SK-N-SH (cell line): Measurements from ENCODE around the gene MADCAM1. TPM values are rescaled to one million over a fixed set of nuclear protein-coding genes. Genes with fewer than 3 reads are reported as not detected.

Experiments
- CTCF ChIA-PET: fragments of 300-600, 350-600 bp; formaldehyde crosslinking; extraction: SDS; loops from one replicate; lab custom pipeline; 2021; lab: Yijun Ruan, JAX
- POLR2A ChIA-PET: fragments of 350-600 bp; sonication (Branson Sonifier 250); formaldehyde crosslinking; extraction: SDS; loops from one replicate; lab custom pipeline; 2020; ENCODE audit warnings: antibody characterized with exemption, inconsistent platforms; lab: Yijun Ruan, JAX
- DNase-seq: peaks from one replicate; pipeline ENCODE4 v3.0.0; 2012
- H2AFZ ChIP-seq: fragments of 200-600 bp; sonication (generic); 2 replicates; pipeline ENCODE4 v1.8.1; 2016; ENCODE audit warnings: antibody characterized with exemption, mild to moderate bottlenecking, low read depth
- H3F3A ChIP-seq: fragments of 200-600 bp; sonication (generic); replicated peaks from 2 replicates; pipeline ENCODE3; 2016; ENCODE audit warnings: antibody characterized with exemption, mild to moderate bottlenecking; ENCODE audit not compliant: insufficient read depth
- H3K27ac ChIP-seq, 2 experiments: fragments of 200-500 bp in 1 of 2; fragments of 200-600 bp in 1 of 2; sonication (Bioruptor generic) in 1 of 2; sonication (generic), shearing (Covaris generic) in 1 of 2; 2 replicates each; pipeline versions ENCODE4 v1.5.1 to v1.6.1; 2014 to 2016; ENCODE audit warnings: low read depth in 2 of 2, inconsistent platforms in 1 of 2, low read length in 1 of 2, mild to moderate bottlenecking in 1 of 2, mixed read lengths in 1 of 2
- H3K27me3 ChIP-seq: fragments of 200-600 bp; sonication (generic), shearing (Covaris generic); 2 replicates; pipeline ENCODE4 v1.6.1; 2016; ENCODE audit warnings: mixed run types; ENCODE audit not compliant: insufficient read depth
- H3K36me3 ChIP-seq, 2 experiments: fragments of 200-500 bp in 1 of 2; fragments of 200-600 bp in 1 of 2; sonication (Bioruptor generic) in 1 of 2; sonication (generic) in 1 of 2; replicated peaks in 1 of 2; 2 replicates each; pipeline versions ENCODE3 to v1.5.1; 2014 to 2016; ENCODE audit warnings: low read length in 1 of 2, mild to moderate bottlenecking in 1 of 2; ENCODE audit not compliant: insufficient read depth in 2 of 2, control insufficient read depth in 1 of 2
- H3K4me1 ChIP-seq, 2 experiments: fragments of 200-500 bp in 1 of 2; fragments of 200-600 bp in 1 of 2; sonication (Bioruptor generic) in 1 of 2; sonication (generic), shearing (Covaris generic) in 1 of 2; 2 replicates each; pipeline versions ENCODE4 v1.5.1 to v1.6.1; 2014 to 2016; ENCODE audit warnings: low read depth in 1 of 2, low read length in 1 of 2, mixed run types in 1 of 2; ENCODE audit not compliant: insufficient read depth in 2 of 2, control insufficient read depth in 1 of 2
- H3K4me2 ChIP-seq: fragments of 200-600 bp; sonication (generic), shearing (Covaris generic); 2 replicates; pipeline ENCODE4 v1.6.1; 2017; ENCODE audit warnings: mixed run types
- H3K4me3 ChIP-seq, 2 experiments: fragments of 200-500 bp in 1 of 2; fragments of 200-600 bp in 1 of 2; sonication (Bioruptor generic) in 1 of 2; sonication (generic), shearing (Covaris generic) in 1 of 2; 2 replicates each; pipeline versions ENCODE4 v1.5.1 to v1.8.1; 2014 to 2016; ENCODE audit warnings: low read depth in 2 of 2, inconsistent platforms in 1 of 2, low read length in 1 of 2, mild to moderate bottlenecking in 1 of 2, mixed read lengths in 1 of 2, moderate library complexity in 1 of 2
- H3K79me2 ChIP-seq: fragments of 200-600 bp; sonication (generic); 2 replicates; pipeline ENCODE4 v1.8.1; 2017; ENCODE audit warnings: mild to moderate bottlenecking; ENCODE audit not compliant: insufficient read depth
- H3K9ac ChIP-seq: fragments of 200-600 bp; sonication (generic); 2 replicates; pipeline ENCODE4 v1.6.1; 2017; ENCODE audit warnings: mixed run types
- H3K9me2 ChIP-seq: fragments of 200-600 bp; sonication (generic); 2 replicates; pipeline ENCODE4 v1.6.1; 2017; ENCODE audit warnings: mixed run types
- H3K9me3 ChIP-seq: fragments of 200-600 bp; sonication (generic); 2 replicates; pipeline ENCODE4 v1.6.1; 2017; ENCODE audit warnings: mixed run types, mild to moderate bottlenecking, moderate library complexity
- H4K20me1 ChIP-seq: fragments of 200-600 bp; sonication (generic); 2 replicates; pipeline ENCODE4 v1.6.1; 2017; ENCODE audit warnings: mild to moderate bottlenecking, mixed run types; ENCODE audit not compliant: insufficient read depth
- CHD2 ChIP-seq: fragments of 150-350 bp; IDR thresholded peaks from 2 replicates; pipeline ENCODE4 v1.6.1; 2018; ENCODE audit warnings: low read length; ENCODE audit not compliant: partially characterized antibody
- FOXJ3 ChIP-seq: sonication (generic); formaldehyde crosslinking; IDR thresholded peaks from 2 replicates; pipeline ENCODE4 v1.5.1; 2020; ENCODE audit warnings: mild to moderate bottlenecking, missing genetic modification reagents
- GABPA ChIP-seq: IDR thresholded peaks from 2 replicates; pipeline ENCODE4 v1.4.0; 2012; ENCODE audit warnings: low read depth, mild to moderate bottlenecking
- JUND ChIP-seq: IDR thresholded peaks from 2 replicates; pipeline ENCODE4 v1.4.0; 2012
- MXI1 ChIP-seq: IDR thresholded peaks from 2 replicates; pipeline ENCODE4 v1.6.1; 2012; ENCODE audit warnings: mild to moderate bottlenecking, low read depth, low read length, improper control_type of control experiment
- RAD21 ChIP-seq: IDR thresholded peaks from 2 replicates; pipeline ENCODE4 v1.6.1; 2012; ENCODE audit warnings: mild to moderate bottlenecking, low read length
- SIN3A ChIP-seq: IDR thresholded peaks from 2 replicates; pipeline ENCODE4 v1.6.1; 2012; ENCODE audit warnings: low read depth, mild to moderate bottlenecking, low read length, moderate library complexity, borderline replicate concordance
- SMC3 ChIP-seq: IDR thresholded peaks from 2 replicates; pipeline ENCODE4 v1.6.1; 2012; ENCODE audit warnings: low read depth, low read length, improper control_type of control experiment
- TEAD4 ChIP-seq: IDR thresholded peaks from 2 replicates; pipeline ENCODE4 v1.4.0; 2012; ENCODE audit warnings: mild to moderate bottlenecking, borderline replicate concordance; ENCODE audit not compliant: insufficient read depth
- YY1 ChIP-seq: IDR thresholded peaks from 2 replicates; pipeline ENCODE4 v1.4.0; 2012; ENCODE audit warnings: low read depth, mild to moderate bottlenecking
- WGBS: methylation state at CpG from one replicate; pipeline ENCODE4 v1.1.6; 2017; ENCODE audit warnings: low lambda C conversion rate; 5-methylcytosine and 5-hydroxymethylcytosine counted together
- polyA plus RNA-seq, 3 experiments: library from polyadenylated mRNA; depleted of rRNA; stranded (reverse); fragments of >200 nt; gene quantifications; 2 replicates each; pipeline ENCODE4 v1.2.3, GENCODE V29; 2012
- TF ChIP-seq, protein P1 (sequence below): IDR thresholded peaks from 2 replicates; pipeline ENCODE4 v1.4.0; 2012; ENCODE audit warnings: low read depth, borderline replicate concordance
- TF ChIP-seq, protein P2 (sequence below): fragments of 200-600 bp; sonication (generic); IDR thresholded peaks from 2 replicates; pipeline ENCODE4 v1.6.1; 2017; ENCODE audit warnings: antibody characterized with exemption, mild to moderate bottlenecking, moderate library complexity
- TF ChIP-seq, protein P3 (sequence below): IDR thresholded peaks from 2 replicates; pipeline ENCODE4 v1.4.0; 2012; ENCODE audit warnings: low read depth
- TF ChIP-seq, protein P4 (sequence below): fragments of 150-350 bp; IDR thresholded peaks from 2 replicates; pipeline ENCODE4 v1.6.1; 2017; ENCODE audit warnings: antibody characterized with exemption, low read length, low read depth, borderline replicate concordance

MADCAM1 gene
- polyA plus RNA-seq, 1 of the 3 experiments (the other 2 are of a cell fraction) = 0.81 TPM

DNA sequence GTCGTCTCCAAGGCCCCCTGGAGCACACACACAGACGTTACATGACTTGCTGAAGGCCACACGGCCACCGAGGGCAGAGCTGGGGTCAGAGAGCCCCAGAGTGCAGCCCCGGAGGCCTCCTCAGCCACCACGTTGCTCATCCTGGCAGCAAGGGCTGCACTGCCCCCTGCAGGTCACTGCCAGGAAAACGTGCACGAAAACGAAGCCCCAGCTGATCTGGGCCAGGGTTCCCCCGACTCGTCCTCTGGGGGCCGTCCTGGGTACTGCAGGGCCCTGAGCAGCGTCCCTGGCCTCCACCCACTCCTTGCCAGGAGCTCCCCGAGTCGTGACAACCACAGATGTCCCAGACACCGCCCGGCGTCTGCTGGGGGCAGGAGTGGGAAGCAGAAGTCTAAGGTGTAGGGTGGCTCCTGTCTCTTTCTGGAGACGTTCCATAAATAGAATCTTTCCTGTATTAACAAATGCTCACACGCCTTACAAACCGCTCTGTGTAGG is 14.4 kb downstream of the MADCAM1 start:
- POLR2A ChIA-PET = interaction anchor here (0.7 kb wide), 2 partner anchors 18 to 20 kb away, joined by 3 read pairs; no protein-coding TSS in a partner anchor
- 97% methylated on average over 3 of the region's 21 CpGs for WGBS
- peak overlapping the region in 1 of 2 experiments; percentile 28; a peak in 1 of 4 replicates for H3K27ac ChIP-seq

DNA sequence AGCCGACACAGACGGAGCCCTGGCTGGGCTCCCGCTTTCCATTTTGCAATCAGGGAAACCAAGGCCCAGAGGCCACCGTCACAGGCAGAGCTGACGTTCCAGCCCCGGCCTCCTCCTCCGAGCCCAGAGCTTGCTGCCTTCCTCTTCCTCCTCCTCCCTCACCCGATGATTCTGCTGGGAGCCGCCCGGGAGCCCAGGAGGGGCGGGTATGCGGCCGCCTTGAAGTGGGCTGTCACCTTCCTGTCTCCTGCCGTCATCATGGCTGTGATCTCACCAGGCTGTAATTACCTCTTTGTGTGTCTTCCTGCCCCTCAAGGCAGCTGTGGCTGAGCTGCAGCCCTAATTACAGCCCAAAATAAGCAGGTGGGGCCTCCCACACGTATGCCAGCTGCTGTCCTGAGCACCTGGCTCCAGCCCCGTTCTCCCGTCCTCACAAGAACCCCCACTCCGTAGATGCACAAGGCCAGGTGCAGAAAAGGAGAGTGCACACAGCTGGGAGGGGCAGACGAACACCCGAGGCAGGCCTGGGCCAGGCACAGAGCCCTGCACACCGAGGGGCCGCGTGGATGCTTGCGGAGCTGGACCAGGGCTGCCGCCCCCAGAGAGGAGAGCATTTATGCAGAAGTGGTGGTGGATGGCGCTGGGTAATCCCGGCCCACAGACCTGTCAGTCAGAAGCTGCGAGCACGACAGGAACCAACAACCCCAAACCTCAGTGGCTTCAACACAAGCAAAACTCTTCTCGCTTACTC is 15.0 kb downstream of the MADCAM1 start:
- CTCF ChIA-PET = interaction anchor here (0.6 to 3.6 kb wide), 27 partner anchors 12 to 429 kb away, joined by 3 to 71 read pairs (median 5); partner anchors contain the start of genes CDC34 and SHC2
- Histone ChIP-seq H3K79me2 (peaks cover 18% of the 10 kb centered on the region), H3K4me1 (peaks cover 2 to 12% of the 10 kb centered on the region in 2 experiments; a peak in 1 of 4 replicates), H4K20me1 (peaks cover 5% of the 10 kb centered on the region; the same call in 1 of the 2 replicates), H3K9ac (no peak overlapping the region), H3F3A (peaks cover 5% of the 10 kb centered on the region), H2AFZ (no peak overlapping the region), H3K27ac (no peak overlapping the region), H3K27me3 (no peaks in the 10 kb centered on the region), H3K4me3 (no peak overlapping the region), H3K4me2 (no peak overlapping the region), H3K9me3 (no peaks in the 10 kb centered on the region), H3K36me3 (peaks cover 0 to 5% of the 10 kb centered on the region in 2 experiments), H3K9me2 (no peaks in the 10 kb centered on the region)
- 91% methylated on average over 19 of the region's 30 CpGs for WGBS
- DNase-seq = no peak
- POLR2A ChIA-PET = interaction anchor here (0.7 kb wide), 2 partner anchors 17 to 20 kb away, joined by 3 read pairs; no protein-coding TSS in a partner anchor
- no peak for TF ChIP-seq TEAD4
- no peak for TF ChIP-seq CHD2
- no peak for TF ChIP-seq JUND
- no peak for TF ChIP-seq FOXJ3 (CRISPR knock-in tag)
- TF ChIP-seq, protein P1, sequence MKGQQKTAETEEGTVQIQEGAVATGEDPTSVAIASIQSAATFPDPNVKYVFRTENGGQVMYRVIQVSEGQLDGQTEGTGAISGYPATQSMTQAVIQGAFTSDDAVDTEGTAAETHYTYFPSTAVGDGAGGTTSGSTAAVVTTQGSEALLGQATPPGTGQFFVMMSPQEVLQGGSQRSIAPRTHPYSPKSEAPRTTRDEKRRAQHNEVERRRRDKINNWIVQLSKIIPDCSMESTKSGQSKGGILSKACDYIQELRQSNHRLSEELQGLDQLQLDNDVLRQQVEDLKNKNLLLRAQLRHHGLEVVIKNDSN = no peak

More for the DNA sequence above, 14.4 kb downstream of the MADCAM1 start:
- H4K20me1 ChIP-seq = peaks cover 5% of the 10 kb centered on the region; the same call in 1 of the 2 replicates
- peaks cover 18% of the 10 kb centered on the region for H3K79me2 ChIP-seq
- CTCF ChIA-PET = interaction anchor here (0.6 to 3.6 kb wide), 33 partner anchors 12 to 429 kb away, joined by 3 to 71 read pairs (median 4); partner anchors contain the start of genes BSG, CDC34 and SHC2
- no peaks in the 10 kb centered on the region for H3K9me2 ChIP-seq
- peak; percentile 93 for DNase-seq
- H3K4me3 ChIP-seq = peak overlapping the region in 1 of 2 experiments; percentile 50; a peak in 1 of 4 replicates
- H3K27me3 ChIP-seq = no peaks in the 10 kb centered on the region
- no peak overlapping the region for H2AFZ ChIP-seq
- H3K4me2 ChIP-seq = no peak overlapping the region
- peaks cover 3 to 13% of the 10 kb centered on the region in 2 experiments; a peak in 1 of 4 replicates for H3K4me1 ChIP-seq
- H3K9me3 ChIP-seq = no peaks in the 10 kb centered on the region
- TF ChIP-seq MXI1 (peak; percentile 55; the same call in 1 of the 2 replicates), SIN3A (peak; percentile 71; the same call in 1 of the 2 replicates), RAD21 (peak; percentile 63), SMC3 (peak; percentile 33; the same call in 1 of the 2 replicates), CHD2 (peak; percentile 30), GABPA (no peak), YY1 (no peak)
- TF ChIP-seq, protein P2, sequence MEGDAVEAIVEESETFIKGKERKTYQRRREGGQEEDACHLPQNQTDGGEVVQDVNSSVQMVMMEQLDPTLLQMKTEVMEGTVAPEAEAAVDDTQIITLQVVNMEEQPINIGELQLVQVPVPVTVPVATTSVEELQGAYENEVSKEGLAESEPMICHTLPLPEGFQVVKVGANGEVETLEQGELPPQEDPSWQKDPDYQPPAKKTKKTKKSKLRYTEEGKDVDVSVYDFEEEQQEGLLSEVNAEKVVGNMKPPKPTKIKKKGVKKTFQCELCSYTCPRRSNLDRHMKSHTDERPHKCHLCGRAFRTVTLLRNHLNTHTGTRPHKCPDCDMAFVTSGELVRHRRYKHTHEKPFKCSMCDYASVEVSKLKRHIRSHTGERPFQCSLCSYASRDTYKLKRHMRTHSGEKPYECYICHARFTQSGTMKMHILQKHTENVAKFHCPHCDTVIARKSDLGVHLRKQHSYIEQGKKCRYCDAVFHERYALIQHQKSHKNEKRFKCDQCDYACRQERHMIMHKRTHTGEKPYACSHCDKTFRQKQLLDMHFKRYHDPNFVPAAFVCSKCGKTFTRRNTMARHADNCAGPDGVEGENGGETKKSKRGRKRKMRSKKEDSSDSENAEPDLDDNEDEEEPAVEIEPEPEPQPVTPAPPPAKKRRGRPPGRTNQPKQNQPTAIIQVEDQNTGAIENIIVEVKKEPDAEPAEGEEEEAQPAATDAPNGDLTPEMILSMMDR = peak; percentile 92
- TF ChIP-seq, protein P3, sequence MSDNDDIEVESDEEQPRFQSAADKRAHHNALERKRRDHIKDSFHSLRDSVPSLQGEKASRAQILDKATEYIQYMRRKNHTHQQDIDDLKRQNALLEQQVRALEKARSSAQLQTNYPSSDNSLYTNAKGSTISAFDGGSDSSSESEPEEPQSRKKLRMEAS = peak; percentile 74
- TF ChIP-seq, protein P4, sequence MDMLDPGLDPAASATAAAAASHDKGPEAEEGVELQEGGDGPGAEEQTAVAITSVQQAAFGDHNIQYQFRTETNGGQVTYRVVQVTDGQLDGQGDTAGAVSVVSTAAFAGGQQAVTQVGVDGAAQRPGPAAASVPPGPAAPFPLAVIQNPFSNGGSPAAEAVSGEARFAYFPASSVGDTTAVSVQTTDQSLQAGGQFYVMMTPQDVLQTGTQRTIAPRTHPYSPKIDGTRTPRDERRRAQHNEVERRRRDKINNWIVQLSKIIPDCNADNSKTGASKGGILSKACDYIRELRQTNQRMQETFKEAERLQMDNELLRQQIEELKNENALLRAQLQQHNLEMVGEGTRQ = peak; percentile 22; the same call in 1 of the 2 replicates
- TF ChIP-seq, all 33 proteins: peak for 8
- Histone ChIP-seq H3K36me3 (peaks cover 0 to 5% of the 10 kb centered on the region in 2 experiments), H3F3A (peaks cover 5% of the 10 kb centered on the region), H3K9ac (no peak overlapping the region)
